ENCODE data around the gene NIT2.

DNA sequence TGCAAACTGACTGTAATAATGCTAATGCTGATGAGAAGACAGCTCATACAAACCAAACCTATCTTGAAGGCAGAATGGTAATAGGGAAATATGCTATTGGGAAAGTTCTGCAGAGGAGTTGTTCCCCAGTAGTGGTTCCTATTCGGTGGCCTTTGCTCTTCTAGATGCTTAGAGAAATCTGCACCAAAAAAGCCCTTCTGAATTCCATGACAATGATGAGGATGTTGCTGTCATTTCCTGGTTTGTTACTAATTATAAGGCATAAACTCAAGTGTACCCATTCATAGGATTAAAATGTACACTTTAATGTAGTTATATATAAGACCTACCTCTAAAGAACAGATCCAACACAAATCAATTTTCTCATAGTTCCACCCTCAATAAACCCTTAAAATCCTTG lies 36.2 kb downstream of the NIT2 start:
- TF ChIP-seq YY1 (IDR thresholded peaks at IDR 0.05; ENCODE audit: low read depth) (no peak), TAF1 (IDR thresholded peaks at IDR 0.05; ENCODE audit: low read depth) (no peak), CEBPB (IDR thresholded peaks at IDR 0.05) (no peak), FOXM1 (IDR thresholded peaks at IDR 0.05; ENCODE audit: borderline replicate concordance, low read depth) (no peak), ZBTB7A (IDR thresholded peaks at IDR 0.05; ENCODE audit: low read depth) (no peak), NFIC (IDR thresholded peaks at IDR 0.05) (no peak), EP300 (IDR thresholded peaks at IDR 0.05; ENCODE audit: borderline replicate concordance) (no peak), CREB1 (IDR thresholded peaks at IDR 0.05; ENCODE audit: low read depth) (no peak), RAD21 (IDR thresholded peaks at IDR 0.05; ENCODE audit: low read depth) (no peak)
- TF ChIP-seq, protein P1, sequence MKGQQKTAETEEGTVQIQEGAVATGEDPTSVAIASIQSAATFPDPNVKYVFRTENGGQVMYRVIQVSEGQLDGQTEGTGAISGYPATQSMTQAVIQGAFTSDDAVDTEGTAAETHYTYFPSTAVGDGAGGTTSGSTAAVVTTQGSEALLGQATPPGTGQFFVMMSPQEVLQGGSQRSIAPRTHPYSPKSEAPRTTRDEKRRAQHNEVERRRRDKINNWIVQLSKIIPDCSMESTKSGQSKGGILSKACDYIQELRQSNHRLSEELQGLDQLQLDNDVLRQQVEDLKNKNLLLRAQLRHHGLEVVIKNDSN (IDR thresholded peaks at IDR 0.05), result no peak
- TF ChIP-seq, protein P2, sequence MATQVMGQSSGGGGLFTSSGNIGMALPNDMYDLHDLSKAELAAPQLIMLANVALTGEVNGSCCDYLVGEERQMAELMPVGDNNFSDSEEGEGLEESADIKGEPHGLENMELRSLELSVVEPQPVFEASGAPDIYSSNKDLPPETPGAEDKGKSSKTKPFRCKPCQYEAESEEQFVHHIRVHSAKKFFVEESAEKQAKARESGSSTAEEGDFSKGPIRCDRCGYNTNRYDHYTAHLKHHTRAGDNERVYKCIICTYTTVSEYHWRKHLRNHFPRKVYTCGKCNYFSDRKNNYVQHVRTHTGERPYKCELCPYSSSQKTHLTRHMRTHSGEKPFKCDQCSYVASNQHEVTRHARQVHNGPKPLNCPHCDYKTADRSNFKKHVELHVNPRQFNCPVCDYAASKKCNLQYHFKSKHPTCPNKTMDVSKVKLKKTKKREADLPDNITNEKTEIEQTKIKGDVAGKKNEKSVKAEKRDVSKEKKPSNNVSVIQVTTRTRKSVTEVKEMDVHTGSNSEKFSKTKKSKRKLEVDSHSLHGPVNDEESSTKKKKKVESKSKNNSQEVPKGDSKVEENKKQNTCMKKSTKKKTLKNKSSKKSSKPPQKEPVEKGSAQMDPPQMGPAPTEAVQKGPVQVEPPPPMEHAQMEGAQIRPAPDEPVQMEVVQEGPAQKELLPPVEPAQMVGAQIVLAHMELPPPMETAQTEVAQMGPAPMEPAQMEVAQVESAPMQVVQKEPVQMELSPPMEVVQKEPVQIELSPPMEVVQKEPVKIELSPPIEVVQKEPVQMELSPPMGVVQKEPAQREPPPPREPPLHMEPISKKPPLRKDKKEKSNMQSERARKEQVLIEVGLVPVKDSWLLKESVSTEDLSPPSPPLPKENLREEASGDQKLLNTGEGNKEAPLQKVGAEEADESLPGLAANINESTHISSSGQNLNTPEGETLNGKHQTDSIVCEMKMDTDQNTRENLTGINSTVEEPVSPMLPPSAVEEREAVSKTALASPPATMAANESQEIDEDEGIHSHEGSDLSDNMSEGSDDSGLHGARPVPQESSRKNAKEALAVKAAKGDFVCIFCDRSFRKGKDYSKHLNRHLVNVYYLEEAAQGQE (IDR thresholded peaks at IDR 0.05; ENCODE audit: low read depth), result no peak
- TF ChIP-seq, protein P3, sequence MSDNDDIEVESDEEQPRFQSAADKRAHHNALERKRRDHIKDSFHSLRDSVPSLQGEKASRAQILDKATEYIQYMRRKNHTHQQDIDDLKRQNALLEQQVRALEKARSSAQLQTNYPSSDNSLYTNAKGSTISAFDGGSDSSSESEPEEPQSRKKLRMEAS (IDR thresholded peaks at IDR 0.05), result no peak
